GM19351 (cell line): ENCODE measurements around the gene CIAO3.

Experiments used
- ATAC-seq: cut with Tn5 transposase; IDR thresholded peaks from one replicate; pipeline ENCODE4 v1.9.1; 2021; ENCODE audit warnings: mild to moderate bottlenecking, moderate library complexity; ENCODE audit not compliant: unreplicated experiment

The CIAO3 gene

DNA sequence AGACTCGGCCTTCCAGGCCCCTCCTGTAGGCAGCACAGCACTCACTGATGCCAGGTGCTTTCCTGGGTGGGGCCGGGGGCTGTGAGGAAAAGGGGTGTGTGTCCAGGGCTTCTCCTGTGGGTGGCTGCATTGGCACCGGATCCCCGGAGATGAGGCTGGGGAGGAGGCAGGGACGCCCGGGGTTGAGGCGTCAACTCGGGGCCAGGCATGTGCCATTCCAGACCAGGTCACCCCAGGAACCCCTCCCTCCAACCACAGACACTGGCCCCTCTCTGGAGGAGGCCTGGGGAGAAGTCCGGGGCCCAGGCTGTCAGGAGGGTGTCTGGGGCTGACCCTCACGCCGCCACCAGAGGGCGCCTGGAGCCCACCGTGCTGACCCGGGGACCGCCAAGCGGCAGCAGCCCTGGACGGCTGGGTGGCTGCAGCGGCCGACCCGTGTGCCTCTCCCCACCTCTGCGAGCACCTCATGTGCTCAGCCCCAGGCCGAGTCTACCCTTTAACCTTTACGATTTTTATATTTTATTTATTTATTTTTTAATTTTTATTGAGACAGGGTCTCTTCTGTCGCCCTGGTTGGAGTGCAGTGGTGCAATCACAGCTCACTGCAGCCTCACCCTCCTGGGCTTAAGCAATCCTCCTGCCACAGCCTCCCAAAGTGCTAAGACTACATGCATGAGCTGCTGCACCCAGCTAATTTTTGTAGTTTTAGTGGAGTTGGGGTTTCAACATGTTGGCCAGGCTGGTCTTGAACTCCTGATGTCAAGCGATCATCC is 29.1 kb downstream of the CIAO3 start:
- ATAC-seq: no peak

GRCh38 chr16:711084-711483 is 29.7 kb downstream of the CIAO3 start:
- ATAC-seq: no peak

DNA sequence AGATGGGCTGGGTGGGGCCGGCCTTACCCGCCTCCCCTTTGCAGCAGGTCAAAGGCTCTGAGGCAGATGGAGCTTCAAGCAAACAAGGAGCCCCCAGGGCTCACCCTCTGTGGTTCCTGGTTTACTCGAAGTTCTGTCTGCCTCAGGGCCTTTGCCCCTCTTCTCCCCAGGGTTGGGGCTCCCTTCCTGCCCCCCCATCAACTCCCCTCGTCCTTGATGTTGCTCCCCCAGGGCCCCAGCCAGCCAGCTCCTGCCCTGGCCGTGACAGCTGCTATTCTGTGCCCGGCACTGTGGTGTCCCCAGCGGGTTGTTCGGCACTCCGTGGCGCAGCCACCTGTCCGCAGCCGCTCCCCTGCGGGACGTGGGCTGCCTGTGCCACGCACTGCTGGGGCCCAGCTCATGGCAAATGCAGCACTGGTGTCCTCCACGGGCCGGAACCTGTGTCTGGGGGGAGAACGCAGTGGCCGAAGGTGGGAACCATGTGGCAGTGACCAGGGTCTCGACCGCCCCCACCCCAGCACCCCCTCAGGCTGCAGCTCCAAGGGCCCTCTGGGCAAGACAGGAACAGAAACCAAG is 30.2 kb downstream of the CIAO3 start:
- no peak for ATAC-seq

DNA sequence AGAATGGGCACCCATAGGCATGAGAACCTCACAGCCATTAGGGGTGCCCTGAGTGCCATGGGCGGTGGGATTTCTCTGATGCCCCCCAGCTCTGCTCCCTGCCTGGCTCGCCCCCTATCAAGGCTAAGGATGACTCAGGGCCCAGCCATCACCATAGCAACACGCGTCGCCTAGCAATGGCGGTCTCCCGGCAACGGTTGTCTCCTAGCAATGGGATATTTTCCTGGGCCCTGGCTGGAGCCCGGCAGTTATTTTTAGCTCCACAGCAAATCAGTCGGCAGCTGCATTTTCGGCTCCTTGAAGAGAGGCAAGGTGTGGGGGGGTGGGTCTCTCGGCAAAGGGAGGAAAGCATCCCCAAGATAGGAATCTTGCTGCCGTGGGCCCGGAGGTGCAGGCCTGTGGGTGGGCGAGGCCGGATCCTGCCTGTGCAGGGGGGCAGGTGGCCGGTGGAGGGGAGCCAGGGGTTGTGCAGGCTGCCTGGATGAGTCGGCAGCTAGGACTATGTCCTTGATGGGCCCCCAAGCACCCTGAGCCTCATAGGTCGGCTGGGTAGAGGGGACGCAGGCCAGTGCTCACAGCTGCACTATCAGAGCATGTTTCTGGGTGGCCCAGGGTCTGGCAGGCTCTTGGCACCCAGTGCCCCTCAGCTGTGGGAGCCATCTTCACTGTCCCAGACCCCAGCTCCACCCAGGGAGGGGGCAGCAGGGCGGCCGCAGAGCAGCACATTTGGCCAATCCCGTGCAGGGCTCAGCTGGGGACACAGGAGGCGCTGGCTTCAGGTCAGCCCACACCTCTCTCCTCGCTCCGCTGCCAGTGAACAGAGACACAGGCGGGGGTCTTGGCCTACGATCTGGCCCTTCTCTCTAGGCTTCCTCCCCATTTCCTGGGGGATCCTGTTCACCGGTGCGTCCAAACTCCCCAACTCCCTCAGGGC is 31.0 kb downstream of the CIAO3 start:
- ATAC-seq: no peak

GRCh38 chr16:708959-709358 is 31.8 kb downstream of the CIAO3 start:
- no peak for ATAC-seq

GRCh38 chr16:708019-708418 is 32.8 kb downstream of the CIAO3 start:
- ATAC-seq: no peak

DNA sequence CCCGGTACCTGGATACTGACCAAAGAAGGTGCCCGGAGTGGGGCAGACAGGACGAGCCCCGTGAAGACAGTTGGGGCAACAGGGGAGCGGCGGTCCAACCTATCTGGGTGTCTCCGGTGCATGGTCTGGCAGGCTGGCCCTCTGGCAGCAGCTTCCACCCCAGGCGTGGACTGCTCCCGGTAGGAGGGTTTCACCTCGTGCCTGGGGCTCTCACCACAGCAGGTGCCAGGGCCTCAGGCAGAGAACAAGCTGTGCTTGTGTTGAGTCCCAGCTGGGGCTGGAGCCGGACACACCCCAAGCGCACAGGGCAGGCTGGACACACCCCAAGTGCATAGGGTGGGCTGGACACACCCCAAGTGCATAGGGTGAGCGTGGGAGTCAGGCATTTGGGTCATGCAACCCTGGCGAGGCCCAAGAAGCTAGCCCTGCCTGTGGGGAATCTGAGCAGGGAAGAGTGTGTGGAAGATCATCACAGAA is 33.7 kb downstream of the CIAO3 start:
- no peak for ATAC-seq

- no peak for ATAC-seq
Measured at GRCh38 chr16:706189-707061, 34.4 kb downstream of the CIAO3 start.

DNA sequence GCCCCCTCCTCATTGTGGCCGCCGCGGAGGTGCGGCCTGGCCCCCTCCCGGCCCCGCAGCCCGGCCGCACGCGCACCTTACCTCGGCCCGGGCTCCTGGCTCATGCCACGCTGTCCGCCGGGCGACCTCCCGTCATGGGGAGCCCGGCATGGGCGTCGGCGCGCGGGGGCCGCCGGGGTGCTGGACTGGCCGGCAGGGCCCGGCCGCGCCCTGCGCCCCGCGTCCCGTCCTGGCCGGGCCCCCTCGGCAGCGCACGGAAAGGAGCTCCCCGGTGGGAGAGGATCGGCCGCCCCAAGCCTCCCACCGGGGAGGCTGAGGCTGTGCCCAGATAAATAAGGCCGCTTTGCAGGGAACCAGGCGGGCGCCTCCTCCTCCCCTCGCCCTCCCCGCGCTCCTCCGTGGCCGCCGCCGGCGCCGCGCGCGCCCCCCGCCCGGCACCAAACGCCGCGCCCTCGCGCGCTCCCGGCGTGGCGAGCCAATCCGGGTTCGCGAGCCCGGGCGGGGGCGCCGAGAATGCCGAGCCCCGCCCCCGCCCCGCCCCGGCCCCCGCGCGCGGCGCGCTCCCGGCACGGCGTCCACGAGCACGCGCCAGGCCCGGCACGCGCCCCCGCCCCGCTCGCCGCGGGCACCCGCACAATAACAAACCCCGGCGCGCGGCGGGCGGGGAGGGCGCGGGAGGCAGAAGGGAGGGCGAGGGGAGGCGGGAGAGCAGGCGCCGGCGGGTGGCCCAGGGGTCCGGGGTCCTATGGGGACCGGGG is 35.2 kb downstream of the CIAO3 start, which contains the start of gene FBXL16:
Gene FBXL16 (minus strand): TSS at position 371 of the 758 bp plus-strand sequence. CDS start 8,396 bp downstream, outside the sequence.
- no peak for ATAC-seq

GRCh38 chr16:704552-705380 is 36.0 kb downstream of the CIAO3 start:
- no peak for ATAC-seq

DNA sequence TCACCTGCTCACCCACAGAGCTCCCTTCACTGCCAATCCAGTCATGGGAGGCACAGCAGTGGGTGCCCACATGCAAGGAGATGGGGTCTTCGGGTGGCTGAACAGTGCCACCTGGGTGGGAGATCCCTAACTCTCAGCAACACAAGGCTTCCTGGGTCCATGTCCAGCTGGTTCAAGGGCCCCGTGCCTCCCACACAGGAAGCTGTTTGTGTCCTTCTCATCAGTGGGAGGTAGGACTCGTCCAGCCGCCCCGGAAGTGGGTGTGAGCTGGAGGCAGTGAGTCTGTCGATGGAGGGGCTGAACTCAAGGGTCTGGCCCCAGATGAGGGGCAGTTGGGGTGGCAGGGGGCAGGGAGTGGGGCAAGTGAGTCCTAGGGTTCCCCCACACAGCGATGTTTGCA is 36.8 kb downstream of the CIAO3 start:
- ATAC-seq: no peak

DNA sequence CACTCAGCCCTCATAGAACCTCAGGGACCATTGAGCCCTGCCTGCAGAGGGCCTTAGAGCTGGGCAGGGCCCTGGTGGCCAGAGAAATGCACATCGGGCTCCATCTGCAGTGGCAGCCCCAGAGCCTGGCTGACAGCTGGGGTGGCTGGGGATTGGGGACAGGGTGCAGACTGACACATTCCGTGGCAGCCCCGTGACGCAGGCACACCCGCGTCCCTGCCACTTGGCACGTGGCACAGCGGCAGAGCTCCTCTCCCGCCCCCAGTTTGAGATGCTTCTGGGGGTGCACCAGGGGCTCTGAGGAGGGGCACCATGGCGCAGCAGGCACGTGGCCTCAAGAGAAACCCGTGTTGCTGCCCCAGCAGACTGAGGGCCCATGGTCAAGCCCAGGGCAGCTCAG is 37.4 kb downstream of the CIAO3 start:
- no peak for ATAC-seq

DNA sequence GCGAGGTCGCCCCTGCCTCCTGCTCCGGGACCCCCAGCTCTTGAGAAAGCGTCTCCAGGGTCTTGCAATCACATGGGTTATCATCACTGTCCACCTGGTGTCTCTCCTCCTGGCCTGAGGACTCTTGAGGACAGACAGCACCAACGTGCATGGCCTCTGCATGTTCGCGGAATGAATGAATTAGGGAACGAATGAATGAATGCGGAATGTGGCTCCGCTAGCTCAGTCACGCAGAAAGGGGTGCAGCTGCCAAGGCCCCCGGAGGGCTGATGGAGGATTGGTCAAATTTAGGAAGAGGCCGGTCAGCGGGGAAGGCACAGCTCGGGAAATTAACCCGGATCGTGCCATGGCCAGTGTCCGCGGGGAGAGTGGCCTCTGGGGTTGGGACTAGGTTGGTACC is 38.5 kb downstream of the CIAO3 start:
- ATAC-seq: no peak

GRCh38 chr16:700684-701584 is 39.9 kb downstream of the CIAO3 start:
- no peak for ATAC-seq

DNA sequence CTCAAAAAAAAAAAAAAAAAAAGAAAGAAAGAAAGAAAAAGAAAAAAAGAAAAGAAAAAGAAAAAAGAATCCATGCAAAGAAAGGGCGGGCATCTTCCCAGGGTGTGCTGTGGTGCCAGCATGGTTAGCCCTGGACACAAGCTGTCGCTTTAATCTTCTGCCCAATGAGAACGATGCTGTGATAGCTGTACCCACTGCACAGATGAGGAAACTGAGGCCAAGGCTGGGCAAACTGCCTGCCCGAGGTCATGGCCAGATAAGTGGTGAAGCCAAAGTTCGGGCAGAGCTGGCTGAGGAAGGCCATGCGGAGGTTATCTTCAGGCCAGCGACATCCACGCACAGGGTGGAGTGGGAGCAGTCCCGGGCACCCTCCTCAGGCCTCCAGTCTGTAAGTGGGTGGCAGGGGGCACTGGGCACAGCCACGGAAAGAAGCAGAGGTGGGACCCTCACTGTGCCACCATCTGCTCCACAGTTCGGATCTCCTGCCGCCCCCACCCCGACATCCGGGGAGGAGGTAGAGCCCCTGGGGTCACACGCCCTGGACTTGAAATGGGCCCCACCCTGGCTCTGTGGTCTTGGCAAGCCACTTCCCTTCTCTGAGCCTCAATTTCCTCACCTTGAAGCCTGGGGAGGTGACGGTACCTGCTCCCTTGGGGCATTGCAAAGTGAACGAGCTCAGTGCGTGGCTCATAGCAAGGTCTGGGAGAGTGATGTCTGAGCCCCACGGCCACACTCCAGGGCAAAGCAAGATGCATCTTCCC is 41.7 kb downstream of the CIAO3 start:
- ATAC-seq: no peak

DNA sequence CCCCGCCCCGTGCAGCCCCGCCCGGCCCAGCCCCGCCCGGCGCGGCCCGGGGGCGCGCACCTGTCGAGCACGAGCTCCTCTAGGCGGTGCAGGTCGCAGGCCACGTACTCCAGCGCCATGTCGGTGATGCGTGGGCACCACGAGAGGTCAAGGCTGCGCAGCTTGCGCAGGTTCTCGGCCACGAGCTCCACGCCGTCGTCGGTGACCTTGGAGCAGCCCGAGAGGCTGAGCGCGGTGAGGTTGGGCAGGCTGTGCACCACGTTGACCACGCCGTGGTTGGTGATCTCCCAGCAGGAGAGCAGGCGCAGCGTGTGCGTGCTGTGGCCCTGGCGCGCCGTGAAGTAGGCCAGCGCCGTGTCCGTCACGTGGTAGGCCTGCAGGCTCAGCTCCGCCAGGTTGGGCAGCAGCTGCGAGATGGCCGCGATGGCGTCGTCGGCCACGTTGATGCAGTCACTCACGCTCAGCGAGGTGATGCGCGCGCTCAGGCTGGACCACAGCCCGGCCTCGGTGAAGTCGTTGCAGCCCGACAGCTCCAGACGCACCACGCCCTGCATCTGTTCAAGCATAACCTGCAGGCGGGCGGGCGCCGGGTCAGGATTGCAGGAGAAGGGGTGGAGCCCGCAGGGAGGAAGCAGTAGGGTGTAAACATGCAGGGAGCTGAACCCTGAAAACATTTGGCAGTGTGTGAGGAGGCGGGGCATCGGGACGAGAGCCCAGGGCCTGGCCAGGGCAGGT is 45.3 kb downstream of the CIAO3 start:
- ATAC-seq: no peak
